Skeletal muscle satellite cell (primary cell): ENCODE data around the gene RBMS1.
"Not testable (repeated sequence)": the region's sequence is repeated elsewhere in the genome, so short reads cannot be mapped to it uniquely, and the experiment has no call there.

ENCODE experiments used
- H3K27me3 ChIP-seq: 2 replicates; pipeline ENCODE4 v1.7.0; 2013; ENCODE audit warnings: low read length; ENCODE audit not compliant: control insufficient read depth, insufficient read depth
- H3K36me3 ChIP-seq: 2 replicates; pipeline ENCODE4 v1.7.0; 2013; ENCODE audit warnings: mild to moderate bottlenecking, control low read depth, low read length; ENCODE audit not compliant: insufficient read depth
- H3K4me1 ChIP-seq: 2 replicates; pipeline ENCODE4 v1.7.0; 2013; ENCODE audit warnings: low read length; ENCODE audit not compliant: control insufficient read depth, insufficient read depth
- H3K4me2 ChIP-seq: 2 replicates; pipeline ENCODE4 v1.7.0; 2013; ENCODE audit warnings: mild to moderate bottlenecking, low read length
- H3K4me3 ChIP-seq: 2 replicates; pipeline ENCODE4 v1.7.0; 2013; ENCODE audit warnings: low read length
- H3K9ac ChIP-seq: 2 replicates; pipeline ENCODE4 v1.7.0; 2013; ENCODE audit warnings: mild to moderate bottlenecking, low read depth, low read length, moderate library complexity
- H3K9me3 ChIP-seq: replicated peaks from 2 replicates; pipeline ENCODE4 v1.7.0; 2013; ENCODE audit warnings: mild to moderate bottlenecking, control low read depth, low read length

Gene RBMS1

DNA sequence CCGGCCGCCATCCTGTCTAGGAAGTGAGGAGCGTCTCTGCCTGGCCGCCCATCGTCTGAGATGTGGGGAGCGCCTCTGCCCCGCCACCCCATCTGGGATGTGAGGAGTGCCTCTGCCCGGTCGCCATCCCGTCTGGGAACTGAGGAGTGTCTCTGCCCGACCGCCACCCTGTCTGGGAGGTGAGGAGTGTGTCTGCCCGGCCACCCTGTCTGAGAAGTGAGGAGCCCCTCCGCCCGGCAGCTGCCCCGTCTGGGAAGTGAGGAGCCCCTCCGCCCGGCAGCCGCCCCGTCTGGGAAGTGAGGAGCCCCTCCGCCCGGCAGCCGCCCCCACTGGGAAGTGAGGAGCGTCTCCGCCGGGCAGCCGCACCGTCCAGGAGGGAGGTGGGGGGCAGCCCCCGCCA lies 44.8 kb downstream of the RBMS1 start:
- not testable (repeated sequence) for H3K27me3 ChIP-seq, H3K4me2 ChIP-seq, H3K9ac ChIP-seq, H3K4me1 ChIP-seq, H3K4me3 ChIP-seq, H3K36me3 ChIP-seq, H3K9me3 ChIP-seq

DNA sequence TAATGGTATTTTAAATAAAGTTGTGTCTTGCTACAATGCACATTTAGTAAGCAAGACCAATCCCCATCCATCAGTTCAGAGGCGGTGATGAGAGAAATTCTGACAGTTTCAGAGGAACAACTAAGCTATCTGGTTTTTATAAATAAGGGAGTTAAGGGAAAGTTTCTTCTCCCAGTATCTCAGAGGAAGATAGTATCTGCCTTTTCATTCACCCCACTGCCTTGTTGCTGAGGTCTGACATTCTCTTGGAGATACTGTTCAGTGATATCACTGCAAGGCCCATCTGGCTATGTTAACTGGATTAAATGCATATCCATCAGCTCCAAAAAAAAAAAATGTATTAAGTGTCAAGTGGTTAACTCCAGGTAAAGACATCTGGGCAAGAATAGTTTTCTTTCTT lies 47.9 kb downstream of the RBMS1 start:
- Histone ChIP-seq H3K4me1 (no peaks in the 10 kb centered on the region), H3K4me3 (no peak overlapping the region), H3K27me3 (no peaks in the 10 kb centered on the region), H3K9me3 (no peaks in the 10 kb centered on the region), H3K9ac (no peak overlapping the region), H3K4me2 (no peak overlapping the region), H3K36me3 (peaks cover 6% of the 10 kb centered on the region)

DNA sequence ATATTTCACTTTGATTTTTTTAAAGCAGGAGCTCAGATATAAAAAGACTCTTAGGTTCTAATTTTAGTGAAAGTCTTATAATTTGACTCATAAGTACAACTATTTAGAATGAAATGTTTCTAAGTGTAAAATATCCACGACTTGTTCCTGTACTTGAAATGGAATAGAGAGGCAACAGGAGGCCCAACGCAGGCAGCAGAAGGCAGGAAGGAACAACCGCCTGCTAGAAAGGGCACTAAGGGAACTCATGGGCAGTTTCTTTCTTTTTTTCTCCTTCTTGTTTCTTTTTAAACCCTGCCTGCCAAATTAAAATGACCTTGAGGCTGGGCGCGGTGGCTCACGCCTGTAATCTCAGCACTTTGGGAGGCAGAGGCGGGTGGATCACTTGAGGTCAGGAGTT lies 51.0 kb downstream of the RBMS1 start:
- Histone ChIP-seq H3K4me3 (no peak overlapping the region), H3K9ac (no peak overlapping the region), H3K27me3 (no peaks in the 10 kb centered on the region), H3K36me3 (peaks cover 6% of the 10 kb centered on the region), H3K9me3 (no peaks in the 10 kb centered on the region), H3K4me2 (no peak overlapping the region), H3K4me1 (no peaks in the 10 kb centered on the region)

DNA sequence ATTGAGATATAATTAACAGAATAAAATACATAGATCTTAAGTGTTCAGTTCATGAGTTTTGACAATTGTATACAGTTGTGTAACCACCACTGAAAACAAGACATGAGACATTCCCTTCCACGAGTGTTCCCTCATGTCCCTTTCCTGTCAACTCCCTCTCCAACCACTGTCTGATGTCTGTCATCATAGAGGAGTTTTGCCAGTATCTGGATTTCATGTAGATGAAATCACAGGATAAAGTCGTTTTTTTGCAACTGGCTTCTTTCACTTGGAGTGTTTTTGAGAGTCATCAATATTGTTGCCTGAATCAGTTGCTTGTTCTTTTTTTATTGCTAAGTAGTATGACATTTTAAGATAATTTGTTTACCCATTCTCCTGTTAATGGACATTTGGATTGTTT lies 52.7 kb downstream of the RBMS1 start:
- no peak overlapping the region for H3K4me2 ChIP-seq
- no peak overlapping the region for H3K9ac ChIP-seq
- H3K4me3 ChIP-seq, result no peak overlapping the region
- H3K9me3 ChIP-seq, result no peaks in the 10 kb centered on the region
- H3K36me3 ChIP-seq, result no peaks in the 10 kb centered on the region
- no peaks in the 10 kb centered on the region for H3K4me1 ChIP-seq
- no peaks in the 10 kb centered on the region for H3K27me3 ChIP-seq

DNA sequence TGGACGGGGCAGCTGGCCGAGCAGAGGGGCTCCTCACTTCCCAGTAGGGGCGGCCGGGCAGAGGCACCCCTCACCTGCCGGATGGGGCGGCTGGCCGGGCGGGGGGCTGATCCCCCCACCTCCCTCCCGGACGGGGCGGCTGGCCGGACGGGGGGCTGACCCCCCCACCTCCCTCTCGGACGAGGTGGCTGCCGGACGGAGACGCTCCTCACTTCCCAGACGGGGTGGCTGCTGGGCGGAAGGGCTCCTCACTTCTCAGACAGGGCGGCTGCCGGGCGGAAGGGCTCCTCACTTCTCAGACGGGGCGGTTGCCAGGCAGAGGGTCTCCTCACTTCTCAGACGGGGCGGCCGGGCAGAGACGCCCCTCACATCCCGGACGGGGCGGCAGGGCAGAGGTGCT lies 54.6 kb downstream of the RBMS1 start:
- H3K4me2 ChIP-seq, H3K4me1 ChIP-seq, H3K36me3 ChIP-seq, H3K9ac ChIP-seq, H3K27me3 ChIP-seq, H3K9me3 ChIP-seq, H3K4me3 ChIP-seq: not testable (repeated sequence)

DNA sequence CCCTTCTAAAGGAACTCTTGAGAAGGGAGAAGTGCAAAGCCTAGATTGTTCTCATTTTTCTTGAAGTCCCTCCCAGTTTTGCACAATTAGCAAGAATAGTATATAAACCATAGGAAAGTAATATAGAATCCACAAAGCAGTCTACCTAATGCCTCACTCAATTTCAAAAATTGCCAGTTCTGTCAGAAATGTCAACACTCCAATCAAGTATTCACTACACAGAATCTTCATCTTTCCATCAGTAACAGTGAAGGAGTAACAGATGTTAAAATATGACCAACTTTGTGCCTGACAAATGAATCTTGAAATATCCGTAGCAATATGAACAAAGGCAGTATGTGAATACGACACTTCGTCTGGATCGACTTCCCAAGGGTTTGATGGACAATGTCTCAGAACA lies 56.3 kb downstream of the RBMS1 start:
- H3K9ac ChIP-seq, result no peak overlapping the region
- no peak overlapping the region for H3K4me2 ChIP-seq
- H3K4me3 ChIP-seq, result no peak overlapping the region
- no peaks in the 10 kb centered on the region for H3K9me3 ChIP-seq
- no peaks in the 10 kb centered on the region for H3K36me3 ChIP-seq
- H3K4me1 ChIP-seq, result peaks cover 22% of the 10 kb centered on the region
- no peaks in the 10 kb centered on the region for H3K27me3 ChIP-seq

DNA sequence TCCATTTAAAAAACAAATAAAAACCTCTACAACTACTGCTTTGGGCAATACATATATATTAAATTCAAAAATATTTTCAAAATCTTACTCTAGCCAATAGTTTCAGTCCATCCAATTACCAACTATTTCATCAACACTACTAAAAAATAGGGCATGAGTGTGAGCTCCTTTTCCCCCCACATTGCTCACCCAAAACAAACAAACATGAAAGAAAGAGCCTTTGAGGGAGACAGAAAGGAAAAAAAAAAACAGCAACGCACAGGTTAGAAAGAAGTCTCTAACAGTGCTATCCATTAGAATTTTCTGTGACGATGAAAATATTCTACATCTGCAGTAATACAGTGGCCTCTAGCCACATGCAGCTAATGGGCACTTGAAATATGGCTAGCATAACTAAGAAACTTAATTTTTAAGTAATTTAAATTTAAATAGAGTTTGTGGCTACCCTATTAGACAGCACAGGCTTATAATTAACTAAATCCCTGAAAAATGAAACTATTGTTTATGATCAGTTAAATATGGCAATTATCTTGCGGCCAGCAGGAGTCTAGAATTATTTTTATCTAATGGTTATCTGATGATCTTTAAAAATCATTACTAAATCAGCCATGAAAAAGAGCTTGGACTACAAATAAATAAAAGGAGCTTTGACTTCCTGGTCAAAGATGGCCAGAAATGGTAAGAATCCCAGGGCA lies 59.2 kb downstream of the RBMS1 start:
- no peak overlapping the region for H3K9ac ChIP-seq
- no peak overlapping the region for H3K4me3 ChIP-seq
- no peak overlapping the region for H3K4me2 ChIP-seq

DNA sequence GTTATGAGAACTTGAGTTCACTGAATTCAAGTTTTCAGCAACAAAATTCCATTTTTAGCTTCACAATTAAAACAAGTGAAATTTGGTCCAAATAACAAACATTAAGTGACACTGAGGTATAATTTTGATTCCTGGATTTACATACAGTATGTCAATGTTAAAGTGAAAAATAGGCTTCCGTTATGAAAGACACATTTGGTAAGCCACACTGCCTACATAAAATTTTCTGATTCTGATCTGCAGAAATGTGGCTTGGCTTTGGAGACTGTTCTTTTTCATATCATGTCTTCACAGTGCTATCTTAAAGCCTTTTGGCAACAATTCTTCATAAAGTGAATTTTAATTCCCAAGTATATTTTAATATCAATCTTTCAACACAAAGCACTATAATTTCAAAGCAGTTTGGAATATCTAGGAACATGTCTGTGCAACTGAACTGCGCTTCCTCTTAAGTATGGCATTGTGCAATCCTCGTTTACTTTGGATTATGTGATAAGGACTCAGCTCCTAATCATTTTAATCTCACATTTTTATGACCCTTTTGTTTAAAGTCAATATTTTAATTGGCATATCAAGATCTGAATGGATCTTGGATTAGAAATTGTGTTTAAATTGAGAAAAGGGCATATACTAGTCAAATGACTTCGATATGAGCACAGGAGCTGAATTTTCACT lies 60.0 kb downstream of the RBMS1 start:
- Histone ChIP-seq H3K9me3 (no peaks in the 10 kb centered on the region), H3K4me2 (no peak overlapping the region), H3K4me3 (no peak overlapping the region), H3K27me3 (no peaks in the 10 kb centered on the region), H3K4me1 (peaks cover 30% of the 10 kb centered on the region), H3K9ac (no peak overlapping the region), H3K36me3 (peaks cover 6% of the 10 kb centered on the region)

More for the DNA sequence above, 59.2 kb downstream of the RBMS1 start:
- peaks cover 24% of the 10 kb centered on the region for H3K4me1 ChIP-seq
- peaks cover 6% of the 10 kb centered on the region for H3K36me3 ChIP-seq
- no peaks in the 10 kb centered on the region for H3K27me3 ChIP-seq
- no peaks in the 10 kb centered on the region for H3K9me3 ChIP-seq

DNA sequence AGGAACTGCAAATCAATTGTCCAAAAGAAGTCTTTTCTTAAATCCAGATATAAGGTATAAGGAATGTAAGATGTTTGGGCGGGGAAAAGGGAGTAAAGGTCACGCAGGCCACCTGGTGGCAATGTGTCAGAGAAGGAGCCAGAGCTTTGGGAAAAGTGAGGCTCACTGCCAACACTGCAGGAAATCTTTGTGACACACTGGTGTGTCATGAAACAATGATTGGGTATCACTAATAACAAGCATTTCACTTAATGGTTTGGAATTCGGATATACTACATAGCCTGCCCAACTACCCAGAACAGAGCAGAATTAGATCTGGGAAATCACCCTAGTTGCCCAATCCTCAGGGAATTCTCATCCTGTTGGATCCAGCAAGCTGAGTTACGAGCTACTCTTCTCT lies 61.0 kb downstream of the RBMS1 start:
- peaks cover 39% of the 10 kb centered on the region for H3K4me1 ChIP-seq
- H3K9me3 ChIP-seq, result no peaks in the 10 kb centered on the region
- H3K27me3 ChIP-seq, result no peaks in the 10 kb centered on the region
- peak overlapping the region; percentile 28 for H3K4me2 ChIP-seq
- H3K4me3 ChIP-seq, result no peak overlapping the region
- no peak overlapping the region for H3K9ac ChIP-seq
- peaks cover 6% of the 10 kb centered on the region for H3K36me3 ChIP-seq

DNA sequence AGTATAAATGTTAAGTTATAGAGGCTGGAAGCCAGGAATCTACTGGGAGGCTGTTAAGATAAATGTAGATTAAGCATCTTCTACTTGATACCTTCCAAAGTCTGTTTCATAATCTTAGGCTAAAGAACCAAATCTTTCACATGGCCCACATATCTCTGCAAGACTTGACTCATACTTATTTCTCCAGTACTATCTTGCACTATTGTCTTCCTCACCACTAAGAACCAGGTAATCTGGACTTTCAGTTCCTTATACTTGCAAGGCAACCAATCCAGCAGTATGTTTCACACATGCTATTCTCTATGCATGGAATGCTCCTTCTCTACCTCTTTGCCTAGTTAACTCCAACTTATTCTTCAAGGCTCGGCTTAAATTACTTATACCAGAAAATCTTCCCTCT lies 62.2 kb downstream of the RBMS1 start:
- no peak overlapping the region for H3K4me2 ChIP-seq
- no peaks in the 10 kb centered on the region for H3K9me3 ChIP-seq
- H3K9ac ChIP-seq, result no peak overlapping the region
- H3K4me1 ChIP-seq, result peaks cover 50% of the 10 kb centered on the region
- H3K4me3 ChIP-seq, result no peak overlapping the region
- H3K27me3 ChIP-seq, result no peaks in the 10 kb centered on the region
- peaks cover 9% of the 10 kb centered on the region for H3K36me3 ChIP-seq

DNA sequence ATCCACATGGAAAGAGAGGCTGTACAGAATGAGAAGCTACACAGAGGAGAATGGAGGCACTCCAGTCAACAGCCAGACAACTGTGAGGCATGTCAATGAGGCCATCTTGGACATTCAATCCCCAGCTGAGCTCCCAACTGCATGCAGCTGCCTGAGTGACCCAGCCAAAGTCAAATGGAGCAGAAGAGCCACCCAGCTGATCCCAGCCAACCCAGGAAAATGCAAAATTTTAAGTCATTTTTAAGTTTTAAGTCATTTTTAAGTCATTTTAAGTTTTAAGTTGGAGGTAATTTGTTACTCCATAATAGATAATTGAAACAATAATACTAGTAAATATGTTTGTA lies 63.6 kb downstream of the RBMS1 start:
- peaks cover 9% of the 10 kb centered on the region for H3K36me3 ChIP-seq
- H3K9ac ChIP-seq, result no peak overlapping the region
- H3K4me3 ChIP-seq, result no peak overlapping the region
- H3K27me3 ChIP-seq, result no peaks in the 10 kb centered on the region
- H3K4me1 ChIP-seq, result peaks cover 59% of the 10 kb centered on the region
- no peaks in the 10 kb centered on the region for H3K9me3 ChIP-seq
- no peak overlapping the region for H3K4me2 ChIP-seq
